Spinal cord (tissue), 10 donors: ENCODE results near the gene TMF1. TPM values are rescaled to one million over a fixed set of nuclear protein-coding genes. Genes with fewer than 3 reads are reported as not detected.

Experiments
- DNase-seq, 6 donors: peaks; one replicate each; pipeline versions ENCODE4 v3.0.0 to v3.0.0-alpha.2; 2013 to 2015; ENCODE audit warnings: low spot score in 6 of 6, low read depth in 4 of 6
- H3K27ac ChIP-seq: one replicate; pipeline ENCODE4 v1.5.1; 2013; ENCODE audit warnings: low read depth, low read length, control low read depth
- H3K27me3 ChIP-seq: one replicate; pipeline ENCODE4 v1.6.1; 2013; ENCODE audit warnings: low read length; ENCODE audit not compliant: control insufficient read depth, insufficient read depth
- H3K36me3 ChIP-seq: one replicate; pipeline ENCODE4 v1.6.1; 2013; ENCODE audit warnings: low read length; ENCODE audit not compliant: control insufficient read depth, insufficient read depth
- H3K4me1 ChIP-seq: one replicate; pipeline ENCODE4 v1.6.1; 2013; ENCODE audit warnings: low read length; ENCODE audit not compliant: control insufficient read depth, insufficient read depth
- H3K4me3 ChIP-seq: one replicate; pipeline ENCODE4 v1.5.1; 2013; ENCODE audit warnings: low read depth, low read length, control low read depth
- H3K9me3 ChIP-seq: one replicate; pipeline ENCODE4 v1.6.1; 2013; ENCODE audit warnings: low read length; ENCODE audit not compliant: control insufficient read depth, insufficient read depth
- WGBS: methylation state at CpG from one replicate; pipeline ENCODE4 v1.1.5; 2013; ENCODE audit warnings: missing lambda C conversion rate; ENCODE audit not compliant: insufficient coverage; 5-methylcytosine and 5-hydroxymethylcytosine counted together
- polyA plus RNA-seq, 2 donors: library from polyadenylated mRNA; unstranded; fragments of 120-200 nt; gene quantifications; one replicate each; pipeline ENCODE4 v1.2.1, GENCODE V29; 2013; ENCODE audit not compliant: insufficient read length in 2 of 2
- total RNA-seq, 2 donors: library from RNA; depleted of rRNA in 1 of 2; stranded (reverse); fragments of 120-200 nt in 1 of 2; fragments of >200 nt in 1 of 2; gene quantifications; one replicate each; pipeline versions ENCODE4 v1.2.3 to v1.2.4, GENCODE V29; 2013 to 2014
- donor health status: healthy.

TMF1 gene
- total and polyA plus RNA-seq, 4 donors, result 17.9 to 46.5 (median 33.5) TPM

GRCh38 chr3:69058947-69059224 is 6.8 kb upstream of the TMF1 start:
- no peaks in the 10 kb centered on the region for H3K9me3 ChIP-seq
- H3K4me3 ChIP-seq, result no peak overlapping the region
- peaks cover 3% of the 10 kb centered on the region for H3K36me3 ChIP-seq
- no peaks in the 10 kb centered on the region for H3K4me1 ChIP-seq
- no peak overlapping the region for H3K27ac ChIP-seq
- 100% methylated on average over 1 of the region's 2 CpGs for WGBS
- no peaks in the 10 kb centered on the region for H3K27me3 ChIP-seq
- DNase-seq, result no peak

GRCh38 chr3:69058180-69058946 is 6.2 kb upstream of the TMF1 start:
- no peaks in the 10 kb centered on the region for H3K4me1 ChIP-seq
- WGBS, result 100% methylated on average over 1 of the region's 3 CpGs
- no peak overlapping the region for H3K27ac ChIP-seq
- no peaks in the 10 kb centered on the region for H3K27me3 ChIP-seq
- no peaks in the 10 kb centered on the region for H3K9me3 ChIP-seq
- no peak overlapping the region for H3K4me3 ChIP-seq
- H3K36me3 ChIP-seq, result peaks cover 3% of the 10 kb centered on the region
- DNase-seq, result no peak

- Histone ChIP-seq H3K27ac (peak overlapping the region; percentile 91), H3K4me3 (peak overlapping the region; percentile 77), H3K4me1 (peaks cover 10% of the 10 kb centered on the region), H3K27me3 (no peaks in the 10 kb centered on the region), H3K36me3 (peaks cover 9% of the 10 kb centered on the region), H3K9me3 (no peaks in the 10 kb centered on the region)
- DNase-seq, result no peak
- 0% methylated on average over 5 of the region's 9 CpGs for WGBS
Measured at GRCh38 chr3:69052472-69052898, 352 bp upstream of the TMF1 start.

- H3K9me3 ChIP-seq, result no peaks in the 10 kb centered on the region
- H3K27ac ChIP-seq, result no peak overlapping the region
- peaks cover 10% of the 10 kb centered on the region for H3K4me1 ChIP-seq
- no peak for DNase-seq
- H3K36me3 ChIP-seq, result peaks cover 18% of the 10 kb centered on the region
- whole genome bisulfite sequencing, result no CpG with 5 or more reads among the region's 2 CpGs
- H3K27me3 ChIP-seq, result no peaks in the 10 kb centered on the region
- H3K4me3 ChIP-seq, result no peak overlapping the region
Measured at GRCh38 chr3:69048990-69049389, 3.1 kb downstream of the TMF1 start.

GRCh38 chr3:69044608-69045007 is 7.5 kb downstream of the TMF1 start:
- H3K4me3 ChIP-seq, result no peak overlapping the region
- no peaks in the 10 kb centered on the region for H3K27me3 ChIP-seq
- no CpG with 5 or more reads among the region's 2 CpGs for WGBS
- no peaks in the 10 kb centered on the region for H3K9me3 ChIP-seq
- H3K4me1 ChIP-seq, result no peaks in the 10 kb centered on the region
- peaks cover 26% of the 10 kb centered on the region for H3K36me3 ChIP-seq
- no peak for DNase-seq
- H3K27ac ChIP-seq, result no peak overlapping the region

GRCh38 chr3:69033470-69033869 is 18.7 kb downstream of the TMF1 start:
- H3K4me1 ChIP-seq, result no peaks in the 10 kb centered on the region
- no peaks in the 10 kb centered on the region for H3K9me3 ChIP-seq
- no peaks in the 10 kb centered on the region for H3K27me3 ChIP-seq
- H3K27ac ChIP-seq, result no peak overlapping the region
- H3K4me3 ChIP-seq, result no peak overlapping the region
- peaks cover 32% of the 10 kb centered on the region for H3K36me3 ChIP-seq
- DNase-seq, result no peak
- WGBS, result 91% methylated on average over 4 of the region's 7 CpGs

GRCh38 chr3:69032737-69033136 is 19.4 kb downstream of the TMF1 start:
- H3K27me3 ChIP-seq, result no peaks in the 10 kb centered on the region
- H3K27ac ChIP-seq, result no peak overlapping the region
- no peak for DNase-seq
- H3K4me1 ChIP-seq, result no peaks in the 10 kb centered on the region
- no peaks in the 10 kb centered on the region for H3K9me3 ChIP-seq
- H3K36me3 ChIP-seq, result peaks cover 32% of the 10 kb centered on the region
- WGBS, result 100% methylated on average over 5 of the region's 9 CpGs
- no peak overlapping the region for H3K4me3 ChIP-seq

- WGBS, result no CpG with 5 or more reads among the region's 2 CpGs
- peaks cover 27% of the 10 kb centered on the region for H3K36me3 ChIP-seq
- H3K27ac ChIP-seq, result no peak overlapping the region
- no peak overlapping the region for H3K4me3 ChIP-seq
- DNase-seq, result peak in 1 of 6 donors; percentile 5
- no peaks in the 10 kb centered on the region for H3K9me3 ChIP-seq
- no peaks in the 10 kb centered on the region for H3K27me3 ChIP-seq
- no peaks in the 10 kb centered on the region for H3K4me1 ChIP-seq
Measured at GRCh38 chr3:69032142-69032541, 20.0 kb downstream of the TMF1 start.

- Histone ChIP-seq H3K36me3 (peaks cover 25% of the 10 kb centered on the region), H3K27ac (no peak overlapping the region), H3K9me3 (no peaks in the 10 kb centered on the region), H3K4me3 (no peak overlapping the region), H3K27me3 (no peaks in the 10 kb centered on the region), H3K4me1 (no peaks in the 10 kb centered on the region)
- no peak for DNase-seq
- WGBS, result no CpG with 5 or more reads among the region's 1 CpG
Measured at GRCh38 chr3:69031635-69032034, 20.5 kb downstream of the TMF1 start.

- no CpG with 5 or more reads among the region's 4 CpGs for WGBS
- Histone ChIP-seq H3K27ac (no peak overlapping the region), H3K36me3 (peaks cover 2% of the 10 kb centered on the region), H3K9me3 (no peaks in the 10 kb centered on the region), H3K4me3 (no peak overlapping the region), H3K4me1 (no peaks in the 10 kb centered on the region), H3K27me3 (no peaks in the 10 kb centered on the region)
- DNase-seq, result no peak
Measured at GRCh38 chr3:69020857-69021256, 31.3 kb downstream of the TMF1 start.
